ENCODE results near the gene EXOC4.

- TF ChIP-seq CTCF (IDR thresholded peaks at IDR 0.05 in 4 of 5, conservative IDR thresholded peaks at IDR 0.05 in 1 of 5), result no peak
- TF ChIP-seq POLR2A (IDR thresholded peaks at IDR 0.05), result no peak
These were observed 789.4 kb downstream of the EXOC4 start for GRCh38 chr7:134042307-134042706.

Measured in gastrocnemius medialis (tissue), 4 donors.